GM12865 (cell line): ENCODE data around the gene FBXL12.

Experiments used
- DNase-seq: peaks from one replicate; pipeline ENCODE4 v3.0.0; 2010; ENCODE audit warnings: low read depth
- H3K4me3 ChIP-seq: 2 replicates; pipeline ENCODE4 v1.5.1; 2011; ENCODE audit warnings: mild to moderate bottlenecking, low read depth, low read length, control low read depth
- CTCF ChIP-seq: IDR thresholded peaks from 2 replicates; pipeline ENCODE4 v1.5.1; 2011; ENCODE audit warnings: low read length, control low read depth, low read depth, inconsistent platforms; ENCODE audit not compliant: insufficient read depth; ENCODE audit errors: missing control alignments

The FBXL12 gene

GRCh38 chr19:9818734-9819595 is at the start of gene FBXL12:
Gene FBXL12, minus strand, starts transcription at chr19:9819079. Its CDS starts 266 bp downstream, at chr19:9818813.
- DNase-seq, result peak; percentile 100
- TF ChIP-seq CTCF, result no peak
- H3K4me3 ChIP-seq, result peak within 1 kb of the TSS; percentile 92

- TF ChIP-seq CTCF, result no peak
- H3K4me3 ChIP-seq, result no peak overlapping the region
- DNase-seq, result peak; percentile 40
Measured at GRCh38 chr19:9865732-9866501, 47.0 kb upstream of the FBXL12 start.

- no peak for DNase-seq
- no peak overlapping the region for H3K4me3 ChIP-seq
- TF ChIP-seq CTCF, result no peak
Measured at GRCh38 chr19:9863759-9864158, 44.9 kb upstream of the FBXL12 start.

GRCh38 chr19:9862938-9863337 is 44.1 kb upstream of the FBXL12 start:
- no peak for DNase-seq
- no peak overlapping the region for H3K4me3 ChIP-seq
- TF ChIP-seq CTCF, result no peak

- no peak for DNase-seq
- H3K4me3 ChIP-seq, result no peak overlapping the region
- no peak for TF ChIP-seq CTCF
Measured at GRCh38 chr19:9861503-9861902, 42.6 kb upstream of the FBXL12 start.

- no peak overlapping the region for H3K4me3 ChIP-seq
- no peak for TF ChIP-seq CTCF
- no peak for DNase-seq
Measured at GRCh38 chr19:9860407-9860806, 41.5 kb upstream of the FBXL12 start.
